Mucosa of rectum (tissue), 2 donors: ENCODE measurements around the gene FAT1.

Source experiments
- H3K27ac ChIP-seq, 2 donors: one replicate each; pipeline ENCODE4 v1.7.0; 2013; ENCODE audit warnings: inconsistent platforms in 2 of 2, low read depth in 2 of 2, low read length in 2 of 2
- H3K27me3 ChIP-seq, 2 donors: one replicate each; pipeline ENCODE4 v1.7.0; 2013; ENCODE audit warnings: low read length in 2 of 2; ENCODE audit not compliant: control insufficient read depth in 2 of 2, insufficient read depth in 2 of 2
- H3K36me3 ChIP-seq, 2 donors: one replicate each; pipeline ENCODE4 v1.7.0; 2013; ENCODE audit warnings: low read length in 2 of 2; ENCODE audit not compliant: control insufficient read depth in 2 of 2, insufficient read depth in 2 of 2
- H3K4me1 ChIP-seq, 2 donors: one replicate each; pipeline ENCODE4 v1.7.0; 2013; ENCODE audit warnings: low read length in 2 of 2, mild to moderate bottlenecking in 1 of 2; ENCODE audit not compliant: control insufficient read depth in 2 of 2, insufficient read depth in 2 of 2
- H3K4me3 ChIP-seq, 2 donors: one replicate each; pipeline ENCODE4 v1.7.0; 2013; ENCODE audit warnings: low read length in 2 of 2
- H3K9ac ChIP-seq, 2 donors: one replicate each; pipeline ENCODE4 v1.7.0; 2013; ENCODE audit warnings: low read length in 2 of 2, low read depth in 1 of 2, mild to moderate bottlenecking in 1 of 2
- H3K9me3 ChIP-seq, 2 donors: one replicate each; pipeline ENCODE4 v1.7.0; 2013; ENCODE audit warnings: low read length in 2 of 2; ENCODE audit not compliant: control insufficient read depth in 2 of 2
- donor health status: healthy.
- donor health status: Normal muscosa, but diverticular disease.

Gene FAT1

GRCh38 chr4:186700746-186701145 lies 22.9 kb downstream of the FAT1 start:
- no peak overlapping the region for H3K4me3 ChIP-seq
- H3K36me3 ChIP-seq = peaks cover 9 to 14% of the 10 kb centered on the region in 2 donors
- H3K27ac ChIP-seq = peak overlapping the region in 1 of 2 donors; percentile 30
- no peaks in the 10 kb centered on the region for H3K27me3 ChIP-seq
- no peaks in the 10 kb centered on the region for H3K9me3 ChIP-seq
- no peak overlapping the region for H3K9ac ChIP-seq
- H3K4me1 ChIP-seq = peaks cover 17 to 46% of the 10 kb centered on the region in 2 donors

GRCh38 chr4:186699881-186700397 lies 23.7 kb downstream of the FAT1 start:
- Histone ChIP-seq H3K36me3 (peaks cover 8 to 14% of the 10 kb centered on the region in 2 donors), H3K27ac (no peak overlapping the region), H3K9ac (no peak overlapping the region), H3K9me3 (no peaks in the 10 kb centered on the region), H3K27me3 (no peaks in the 10 kb centered on the region), H3K4me1 (peaks cover 19 to 40% of the 10 kb centered on the region in 2 donors), H3K4me3 (no peak overlapping the region)

- Histone ChIP-seq H3K9me3 (no peaks in the 10 kb centered on the region), H3K9ac (no peak overlapping the region), H3K27ac (no peak overlapping the region), H3K4me3 (no peak overlapping the region), H3K36me3 (peaks cover 8 to 14% of the 10 kb centered on the region in 2 donors), H3K4me1 (peaks cover 19 to 35% of the 10 kb centered on the region in 2 donors), H3K27me3 (no peaks in the 10 kb centered on the region)
Measured at GRCh38 chr4:186699298-186699697, 24.4 kb downstream of the FAT1 start.

GRCh38 chr4:186698525-186698924 lies 25.1 kb downstream of the FAT1 start:
- no peak overlapping the region for H3K27ac ChIP-seq
- H3K36me3 ChIP-seq = peaks cover 8 to 13% of the 10 kb centered on the region in 2 donors
- H3K4me3 ChIP-seq = no peak overlapping the region
- peaks cover 18 to 32% of the 10 kb centered on the region in 2 donors for H3K4me1 ChIP-seq
- H3K9me3 ChIP-seq = no peaks in the 10 kb centered on the region
- no peaks in the 10 kb centered on the region for H3K27me3 ChIP-seq
- no peak overlapping the region for H3K9ac ChIP-seq

- H3K4me3 ChIP-seq = no peak overlapping the region
- H3K27ac ChIP-seq = no peak overlapping the region
- H3K27me3 ChIP-seq = no peaks in the 10 kb centered on the region
- no peak overlapping the region for H3K9ac ChIP-seq
- no peaks in the 10 kb centered on the region for H3K9me3 ChIP-seq
- H3K36me3 ChIP-seq = peaks cover 8 to 11% of the 10 kb centered on the region in 2 donors
- H3K4me1 ChIP-seq = peaks cover 15 to 32% of the 10 kb centered on the region in 2 donors
Measured at GRCh38 chr4:186698028-186698427, 25.6 kb downstream of the FAT1 start.

- Histone ChIP-seq H3K9ac (no peak overlapping the region), H3K4me3 (no peak overlapping the region), H3K27ac (no peak overlapping the region), H3K9me3 (no peaks in the 10 kb centered on the region), H3K27me3 (no peaks in the 10 kb centered on the region), H3K4me1 (peaks cover 2 to 10% of the 10 kb centered on the region in 2 donors), H3K36me3 (peaks cover 8 to 19% of the 10 kb centered on the region in 2 donors)
Measured at GRCh38 chr4:186695392-186695791, 28.3 kb downstream of the FAT1 start.

- Histone ChIP-seq H3K9me3 (no peaks in the 10 kb centered on the region), H3K4me1 (peaks cover 4 to 6% of the 10 kb centered on the region in 2 donors), H3K36me3 (peaks cover 8 to 19% of the 10 kb centered on the region in 2 donors), H3K27ac (peak overlapping the region in 1 of 2 donors; percentile 21), H3K4me3 (no peak overlapping the region), H3K27me3 (no peaks in the 10 kb centered on the region), H3K9ac (no peak overlapping the region)
Measured at GRCh38 chr4:186693894-186694293, 29.8 kb downstream of the FAT1 start.

- H3K9me3 ChIP-seq = no peaks in the 10 kb centered on the region
- peaks cover 7 to 17% of the 10 kb centered on the region in 2 donors for H3K36me3 ChIP-seq
- H3K4me3 ChIP-seq = no peak overlapping the region
- H3K4me1 ChIP-seq = peaks cover 6 to 7% of the 10 kb centered on the region in 2 donors
- H3K9ac ChIP-seq = peak overlapping the region in 1 of 2 donors; percentile 37
- peak overlapping the region in 1 of 2 donors; percentile 21 for H3K27ac ChIP-seq
- H3K27me3 ChIP-seq = no peaks in the 10 kb centered on the region
Measured at GRCh38 chr4:186693159-186693815, 30.4 kb downstream of the FAT1 start.

- H3K9ac ChIP-seq = no peak overlapping the region
- peaks cover 0 to 8% of the 10 kb centered on the region in 2 donors for H3K36me3 ChIP-seq
- no peaks in the 10 kb centered on the region for H3K27me3 ChIP-seq
- H3K4me3 ChIP-seq = no peak overlapping the region
- H3K9me3 ChIP-seq = no peaks in the 10 kb centered on the region
- peaks cover 6 to 10% of the 10 kb centered on the region in 2 donors for H3K4me1 ChIP-seq
- no peak overlapping the region for H3K27ac ChIP-seq
Measured at GRCh38 chr4:186691396-186691795, 32.3 kb downstream of the FAT1 start.

- Histone ChIP-seq H3K27ac (no peak overlapping the region), H3K9ac (no peak overlapping the region), H3K4me3 (no peak overlapping the region), H3K9me3 (no peaks in the 10 kb centered on the region), H3K4me1 (peaks cover 4 to 19% of the 10 kb centered on the region in 2 donors), H3K36me3 (peaks cover 0 to 8% of the 10 kb centered on the region in 2 donors), H3K27me3 (no peaks in the 10 kb centered on the region)
Measured at GRCh38 chr4:186689476-186689875, 34.2 kb downstream of the FAT1 start.
